Esophagus mucosa (tissue), 1 donor: Measurements from ENCODE around the gene WDR18. TPM values are rescaled to one million over a fixed set of nuclear protein-coding genes. Genes with fewer than 3 reads are reported as not detected.
A peak's percentile ranks its signal among the peaks of the same experiment; 100 is the strongest.

Experiments used
- ATAC-seq: fragments of 200-7000 bp; cut with Tn5 transposase; one replicate; pipeline ENCODE4 v1.9.1; 2020
- total RNA-seq: library from RNA; stranded (reverse); gene quantifications from one replicate; pipeline ENCODE4 v1.2.4, GENCODE V29; 2023
- donor health status: DM: yes; HTN: yes; CAD: no.

Gene WDR18
- total RNA-seq: 41.2 TPM

DNA sequence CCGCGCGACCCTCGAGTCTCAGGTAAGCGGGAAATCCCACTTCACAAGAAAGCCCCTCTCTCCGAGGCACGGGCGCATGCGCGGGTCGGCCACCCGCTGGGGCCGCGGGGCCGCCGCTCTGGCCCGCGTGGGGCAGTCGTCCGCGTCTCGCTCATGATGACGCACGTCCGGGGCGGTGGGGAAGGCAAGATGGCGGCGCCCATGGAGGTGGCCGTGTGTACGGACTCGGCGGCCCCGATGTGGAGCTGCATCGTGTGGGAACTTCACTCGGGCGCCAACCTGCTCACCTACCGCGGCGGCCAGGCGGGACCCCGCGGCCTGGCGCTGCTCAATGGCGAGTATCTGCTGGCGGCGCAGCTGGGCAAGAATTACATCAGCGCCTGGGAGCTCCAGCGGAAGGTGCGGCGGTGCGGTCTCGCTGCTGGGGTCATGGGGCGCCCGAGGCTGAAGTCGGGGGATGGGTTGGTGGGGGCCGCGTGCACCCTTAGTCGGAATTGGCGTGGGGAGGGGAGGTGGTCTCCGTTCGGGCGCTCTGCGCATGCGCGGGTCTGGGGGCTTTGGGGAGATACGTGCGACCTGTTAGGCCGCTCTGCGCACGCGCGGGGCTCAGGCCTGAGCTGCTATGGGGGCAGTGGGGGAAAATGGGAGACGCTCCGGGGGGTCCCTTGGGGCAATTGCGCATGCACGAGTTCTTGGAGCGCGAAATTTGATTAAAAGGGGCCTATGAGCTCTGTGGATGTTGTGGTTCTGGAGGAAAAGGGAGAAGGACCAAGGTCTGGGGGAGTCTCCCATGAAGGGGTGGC, at the start of gene WDR18:
Gene WDR18 (plus strand): TSS at position 181 of the 803 bp plus-strand sequence. CDS start 9 bp downstream, at position 190.
- ATAC-seq: peak; percentile 86

DNA sequence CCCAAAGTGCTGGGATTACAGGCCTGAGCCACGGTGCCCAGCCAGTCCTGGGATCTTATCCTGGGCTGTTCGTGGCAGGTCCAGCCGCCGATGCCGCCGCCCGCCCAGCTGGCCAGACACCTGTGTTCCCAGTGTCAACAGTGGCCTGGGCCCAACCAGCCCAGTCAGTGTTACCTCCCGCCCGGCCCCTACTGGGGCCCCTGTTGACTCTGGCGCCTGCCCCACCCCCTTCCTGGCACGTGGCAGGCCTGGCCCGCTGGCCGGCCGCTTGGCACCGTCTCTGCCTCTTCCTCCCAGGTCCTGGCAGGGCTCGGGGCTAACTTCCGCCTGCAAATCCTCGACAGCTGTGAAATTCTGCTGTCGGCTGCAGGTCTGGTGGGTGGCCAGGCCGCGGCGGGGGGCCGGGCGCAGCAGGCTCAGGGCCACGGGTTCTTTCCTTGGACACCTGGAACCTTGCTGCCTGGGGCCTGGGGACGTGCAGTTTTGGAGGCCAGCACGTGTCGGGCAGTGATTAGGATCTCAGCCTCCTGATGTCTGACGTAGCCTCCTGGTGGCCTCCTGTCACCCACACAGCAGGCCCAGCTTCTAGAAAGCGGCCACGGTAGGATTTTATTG, 49.2 kb upstream of the WDR18 start:
- ATAC-seq: peak; percentile 64

DNA sequence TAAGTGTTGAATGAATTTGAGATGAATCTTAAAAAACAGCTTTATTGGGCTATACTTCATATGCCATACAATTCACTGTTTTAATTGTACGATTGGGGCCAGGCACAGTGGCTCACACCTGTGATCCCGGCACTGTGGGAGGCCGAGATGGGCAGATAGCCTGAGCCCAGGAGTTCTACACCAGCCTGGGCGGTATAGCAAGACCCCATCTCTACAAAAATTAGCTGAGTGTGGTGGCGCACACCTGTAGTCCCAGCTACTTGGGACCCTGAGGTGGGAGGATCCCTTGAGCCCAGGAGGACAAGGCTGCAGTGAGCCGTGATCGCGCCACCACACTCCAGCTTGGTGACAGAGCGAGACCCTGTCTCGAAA, 48.0 kb upstream of the WDR18 start:
- no peak for ATAC-seq

DNA sequence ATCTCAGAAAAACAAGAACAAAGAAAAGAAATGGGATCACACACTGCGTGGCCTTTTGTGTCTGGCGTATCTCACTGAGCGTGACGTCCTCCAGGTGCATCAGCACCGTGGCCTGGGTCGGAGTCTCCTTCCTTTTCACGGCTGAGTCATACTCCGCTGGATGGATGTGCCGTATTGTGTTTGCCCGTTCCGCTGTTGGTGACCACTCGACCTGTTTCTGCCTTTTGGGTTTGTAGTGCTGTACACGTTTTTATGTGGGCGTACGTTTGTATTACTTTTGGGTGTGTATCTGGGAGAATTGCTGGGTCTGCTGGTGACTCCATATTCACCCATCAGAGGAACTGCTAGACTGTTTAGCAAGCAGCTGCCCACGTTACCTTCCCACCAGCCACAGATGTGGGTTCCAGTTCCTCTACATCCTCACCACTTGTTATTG, 46.9 kb upstream of the WDR18 start:
- no peak for ATAC-seq

DNA sequence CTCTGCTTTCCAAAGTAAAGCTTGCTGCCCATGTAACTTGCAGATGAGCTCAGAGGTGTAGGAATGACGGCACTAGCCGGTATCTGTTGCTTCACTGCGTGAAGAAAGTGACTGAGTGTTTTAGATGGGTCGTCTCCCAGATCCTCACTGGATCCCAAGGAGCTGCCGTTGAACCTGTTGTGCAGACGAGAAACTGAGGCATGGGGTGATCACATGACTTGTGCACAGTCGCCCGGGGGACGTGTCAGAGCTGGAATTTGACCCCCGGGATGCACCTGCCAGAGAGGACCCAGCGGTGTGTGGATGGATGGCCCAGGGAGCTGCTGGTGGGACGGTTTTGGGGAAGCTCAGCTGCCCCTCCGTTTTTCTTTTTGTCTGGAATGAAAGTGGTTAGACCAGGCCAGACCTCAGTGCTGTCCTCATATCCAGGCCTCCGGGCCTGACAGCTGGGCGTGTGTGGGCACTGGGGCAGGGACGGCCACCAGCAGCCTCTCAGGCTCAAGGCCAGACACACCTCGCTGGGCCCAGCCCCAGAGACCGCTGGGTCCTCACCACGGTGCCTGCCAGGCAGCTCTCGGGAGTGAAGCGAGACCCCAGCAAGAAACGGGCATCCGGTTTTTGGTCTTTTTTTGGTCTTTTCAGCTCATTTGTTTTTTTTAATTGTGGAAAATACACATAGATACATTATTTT, 45.8 kb upstream of the WDR18 start:
- no peak for ATAC-seq

DNA sequence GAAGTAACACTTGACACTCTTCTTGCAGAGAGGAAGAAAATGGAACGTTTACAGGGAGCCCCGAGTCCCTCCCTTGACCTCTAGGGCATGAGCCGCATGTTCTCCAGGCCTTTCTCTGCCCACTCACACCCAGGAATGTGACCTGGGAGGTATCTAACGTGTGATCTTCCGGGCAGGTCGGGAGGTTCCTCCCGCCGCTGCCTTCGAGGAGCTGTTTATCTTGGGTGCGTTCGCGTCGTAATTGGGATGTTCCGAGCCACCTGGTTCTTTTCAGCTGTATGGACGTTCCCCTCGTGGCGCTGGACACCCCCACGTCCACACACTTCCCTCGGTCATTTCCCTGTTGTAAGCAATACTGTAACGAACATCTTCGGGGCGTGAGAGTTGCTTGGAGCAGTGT, 44.7 kb upstream of the WDR18 start:
- no peak for ATAC-seq

- ATAC-seq: no peak
These were observed 44.2 kb upstream of the WDR18 start for GRCh38 chr19:939922-940321.

DNA sequence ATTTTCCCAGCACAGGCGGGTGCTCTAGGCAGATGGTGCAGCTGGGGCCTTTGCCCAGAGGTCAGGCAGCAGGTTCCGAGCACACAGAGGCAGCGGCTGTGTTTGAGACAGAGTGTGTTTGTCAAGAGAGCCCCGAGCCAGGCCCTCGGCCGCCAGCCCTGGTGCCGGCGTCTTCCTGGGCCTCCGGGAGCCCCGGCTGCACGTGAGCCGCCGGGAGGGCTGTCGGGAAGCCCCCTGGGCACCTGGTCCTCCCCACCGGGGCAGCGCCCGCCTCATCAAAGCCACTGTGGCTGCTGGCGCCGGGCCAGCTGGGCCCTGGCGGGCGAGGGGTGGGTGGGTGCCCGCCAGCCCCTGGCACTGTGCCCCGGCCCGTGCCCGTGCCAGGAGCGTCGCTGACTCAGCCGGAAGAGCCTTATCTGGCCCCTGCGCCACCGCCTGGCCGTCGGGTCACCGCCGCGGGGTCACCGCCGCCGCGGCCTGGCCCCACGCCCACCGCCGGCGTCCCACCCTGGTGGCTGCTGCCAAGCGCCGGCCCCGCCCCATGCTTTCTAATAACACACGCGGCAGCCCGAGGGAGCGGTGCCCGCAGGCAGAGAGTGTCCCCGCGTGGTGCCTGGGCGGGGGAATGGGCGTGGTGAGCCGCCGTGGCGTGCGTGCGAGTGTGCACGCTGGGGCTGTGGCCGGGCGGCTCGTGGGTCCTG, 43.4 kb upstream of the WDR18 start:
- ATAC-seq: peak; percentile 88

- peak; percentile 17 for ATAC-seq
These were observed 42.6 kb upstream of the WDR18 start for GRCh38 chr19:941292-942132.

DNA sequence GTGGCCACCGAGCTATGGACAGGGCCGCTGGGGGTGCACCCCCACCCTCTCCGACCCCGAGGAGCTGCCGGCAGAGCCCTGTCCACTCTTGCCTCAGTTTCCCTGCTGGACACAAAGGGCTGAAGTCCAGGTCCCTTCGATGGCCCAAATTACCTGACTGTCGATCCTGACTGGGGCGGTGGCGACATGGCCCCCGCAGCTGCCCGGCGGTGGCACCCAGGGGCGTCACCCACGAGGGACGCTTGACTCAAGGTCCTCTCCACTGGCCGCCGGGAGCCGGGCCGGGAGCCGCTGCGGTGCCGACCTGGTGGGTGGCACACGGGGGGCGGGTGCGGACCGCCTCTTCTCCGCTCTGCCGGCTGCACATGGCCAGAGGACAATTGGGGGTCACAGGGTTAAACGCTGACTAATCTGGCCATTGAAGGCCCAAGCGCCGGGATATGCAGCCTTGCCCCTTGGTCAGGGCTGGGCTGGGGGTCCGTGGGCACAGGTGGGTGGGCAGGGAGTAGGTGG, 42.0 kb upstream of the WDR18 start:
- ATAC-seq: no peak

GRCh38 chr19:943551-944170, 40.5 kb upstream of the WDR18 start:
- no peak for ATAC-seq

- no peak for ATAC-seq
These were observed 40.0 kb upstream of the WDR18 start for GRCh38 chr19:944171-944567.

DNA sequence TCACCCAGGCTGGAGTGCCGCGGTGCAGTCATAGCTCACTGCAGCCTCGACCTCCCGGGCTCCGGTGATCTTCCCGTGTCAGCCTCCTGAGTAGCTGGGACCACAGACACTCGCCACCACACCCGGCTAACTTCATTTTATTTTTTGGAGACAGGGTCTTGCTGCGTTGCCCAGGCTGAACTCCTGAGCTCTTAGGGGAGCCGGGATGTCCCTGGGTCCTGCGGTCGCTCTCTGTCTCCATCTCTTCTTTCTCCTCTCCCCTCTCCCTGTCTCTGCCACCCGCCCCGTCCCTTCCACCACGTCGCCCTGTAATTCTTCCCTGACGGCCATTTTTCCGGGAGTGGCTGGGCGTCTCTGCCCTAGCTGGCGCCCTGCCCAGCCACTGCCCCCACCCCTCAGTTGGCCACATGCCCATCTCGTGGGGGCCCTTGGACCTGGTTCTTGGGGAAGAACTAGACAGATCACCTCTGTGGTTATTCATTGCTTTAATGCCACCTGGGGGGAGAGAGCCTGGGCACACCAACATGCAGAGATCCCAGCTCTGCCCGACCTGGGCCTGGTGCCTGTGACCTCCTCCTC, 39.4 kb upstream of the WDR18 start:
- ATAC-seq: no peak

GRCh38 chr19:945401-946252, 38.5 kb upstream of the WDR18 start:
- no peak for ATAC-seq

- no peak for ATAC-seq
These were observed 36.9 kb upstream of the WDR18 start for GRCh38 chr19:947090-947706.

- ATAC-seq: peak; percentile 50
These were observed 36.2 kb upstream of the WDR18 start for GRCh38 chr19:947707-948539.

GRCh38 chr19:948842-949496, 35.2 kb upstream of the WDR18 start:
- ATAC-seq: no peak
